Measurements from ENCODE around the gene PSMB7.

DNA sequence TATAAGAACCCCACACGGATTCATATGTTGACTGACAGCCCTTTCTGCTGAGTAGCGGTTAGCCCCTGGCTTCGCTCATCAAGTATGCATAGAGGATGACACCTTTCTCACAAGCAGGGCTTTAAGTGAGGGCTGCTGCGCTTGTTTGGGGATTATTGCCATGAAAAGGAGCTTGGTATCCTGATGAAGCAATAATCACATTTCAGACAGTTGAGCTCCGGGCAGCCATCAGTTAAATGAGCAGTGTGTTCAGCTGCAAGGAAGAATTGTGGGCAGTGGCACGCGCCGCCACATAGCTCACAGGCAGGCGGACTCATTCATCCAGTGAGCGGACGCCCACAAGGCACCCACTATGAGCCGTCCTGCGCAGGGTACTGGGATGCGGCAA lies 79.9 kb downstream of the PSMB7 start:
- TF ChIP-seq, protein P1, sequence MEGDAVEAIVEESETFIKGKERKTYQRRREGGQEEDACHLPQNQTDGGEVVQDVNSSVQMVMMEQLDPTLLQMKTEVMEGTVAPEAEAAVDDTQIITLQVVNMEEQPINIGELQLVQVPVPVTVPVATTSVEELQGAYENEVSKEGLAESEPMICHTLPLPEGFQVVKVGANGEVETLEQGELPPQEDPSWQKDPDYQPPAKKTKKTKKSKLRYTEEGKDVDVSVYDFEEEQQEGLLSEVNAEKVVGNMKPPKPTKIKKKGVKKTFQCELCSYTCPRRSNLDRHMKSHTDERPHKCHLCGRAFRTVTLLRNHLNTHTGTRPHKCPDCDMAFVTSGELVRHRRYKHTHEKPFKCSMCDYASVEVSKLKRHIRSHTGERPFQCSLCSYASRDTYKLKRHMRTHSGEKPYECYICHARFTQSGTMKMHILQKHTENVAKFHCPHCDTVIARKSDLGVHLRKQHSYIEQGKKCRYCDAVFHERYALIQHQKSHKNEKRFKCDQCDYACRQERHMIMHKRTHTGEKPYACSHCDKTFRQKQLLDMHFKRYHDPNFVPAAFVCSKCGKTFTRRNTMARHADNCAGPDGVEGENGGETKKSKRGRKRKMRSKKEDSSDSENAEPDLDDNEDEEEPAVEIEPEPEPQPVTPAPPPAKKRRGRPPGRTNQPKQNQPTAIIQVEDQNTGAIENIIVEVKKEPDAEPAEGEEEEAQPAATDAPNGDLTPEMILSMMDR (IDR thresholded peaks at IDR 0.05), result no peak
- TF ChIP-seq POLR2A (IDR thresholded peaks at IDR 0.05), result no peak
